Subcutaneous adipose tissue (tissue), 4 donors: Measurements from ENCODE around the gene KITLG. TPM values are rescaled to one million over a fixed set of nuclear protein-coding genes. Genes with fewer than 3 reads are reported as not detected.

Experiments used
- total RNA-seq, 4 donors: library from RNA; depleted of rRNA; stranded (reverse); fragments of >200 nt; gene quantifications; one replicate each; pipeline ENCODE4 v1.1.0, GENCODE V29; 2016
- TF ChIP-seq, protein P1 (sequence below): fragments of 450-650 bp; IDR thresholded peaks from one replicate; pipeline ENCODE4 v1.5.1; 2016; ENCODE audit warnings: low read depth, mild to moderate bottlenecking, control low read depth, antibody characterized with exemption, moderate library complexity

Gene KITLG
- total RNA-seq, 4 donors from 2014 or later: 14.1 to 24.7 (median 18.8) TPM

- TF ChIP-seq, protein P1, sequence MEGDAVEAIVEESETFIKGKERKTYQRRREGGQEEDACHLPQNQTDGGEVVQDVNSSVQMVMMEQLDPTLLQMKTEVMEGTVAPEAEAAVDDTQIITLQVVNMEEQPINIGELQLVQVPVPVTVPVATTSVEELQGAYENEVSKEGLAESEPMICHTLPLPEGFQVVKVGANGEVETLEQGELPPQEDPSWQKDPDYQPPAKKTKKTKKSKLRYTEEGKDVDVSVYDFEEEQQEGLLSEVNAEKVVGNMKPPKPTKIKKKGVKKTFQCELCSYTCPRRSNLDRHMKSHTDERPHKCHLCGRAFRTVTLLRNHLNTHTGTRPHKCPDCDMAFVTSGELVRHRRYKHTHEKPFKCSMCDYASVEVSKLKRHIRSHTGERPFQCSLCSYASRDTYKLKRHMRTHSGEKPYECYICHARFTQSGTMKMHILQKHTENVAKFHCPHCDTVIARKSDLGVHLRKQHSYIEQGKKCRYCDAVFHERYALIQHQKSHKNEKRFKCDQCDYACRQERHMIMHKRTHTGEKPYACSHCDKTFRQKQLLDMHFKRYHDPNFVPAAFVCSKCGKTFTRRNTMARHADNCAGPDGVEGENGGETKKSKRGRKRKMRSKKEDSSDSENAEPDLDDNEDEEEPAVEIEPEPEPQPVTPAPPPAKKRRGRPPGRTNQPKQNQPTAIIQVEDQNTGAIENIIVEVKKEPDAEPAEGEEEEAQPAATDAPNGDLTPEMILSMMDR: no peak
These were observed 4.8 kb downstream of the KITLG start for GRCh38 chr12:88575361-88575970.

DNA sequence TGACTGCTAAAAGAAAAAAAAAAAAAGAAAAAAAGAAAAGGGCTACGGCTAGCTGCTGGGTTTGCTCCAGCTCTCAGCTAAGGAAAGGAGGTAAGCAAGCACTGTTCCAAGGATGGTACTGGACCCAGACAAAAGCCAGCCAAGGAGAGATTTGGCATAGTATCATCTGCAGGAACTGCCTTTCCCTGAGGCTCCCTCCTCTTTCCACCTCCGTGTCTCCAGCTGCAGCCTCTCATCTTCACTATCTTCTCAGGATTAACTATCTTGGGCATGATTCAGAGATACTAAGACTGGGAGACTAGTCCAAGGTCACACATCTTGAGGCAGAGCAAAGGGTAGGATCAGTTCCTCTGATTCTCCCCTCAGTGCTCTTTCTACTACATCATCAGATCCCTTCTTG is 6.0 kb downstream of the KITLG start:
- TF ChIP-seq, protein P1: no peak

DNA sequence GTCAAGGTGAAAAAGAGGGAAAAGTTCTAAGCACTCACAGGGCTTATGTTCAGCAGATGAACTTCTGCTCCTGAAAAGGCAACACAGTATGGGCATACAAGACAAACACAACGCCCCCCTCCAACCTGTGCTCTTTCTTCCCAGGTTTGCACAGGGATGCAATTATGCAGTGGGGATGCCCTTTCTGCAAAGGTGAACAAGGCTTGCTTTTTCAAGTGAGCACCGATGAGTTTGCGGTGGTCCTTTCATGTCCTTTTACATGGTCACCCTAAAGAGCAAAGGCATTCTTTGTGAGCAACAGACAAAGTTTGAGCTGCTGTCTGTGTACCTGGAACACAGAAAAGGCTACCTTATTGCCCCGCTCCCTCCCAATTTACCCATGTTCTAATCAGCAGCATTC is 6.7 kb downstream of the KITLG start:
- TF ChIP-seq, protein P1: no peak

DNA sequence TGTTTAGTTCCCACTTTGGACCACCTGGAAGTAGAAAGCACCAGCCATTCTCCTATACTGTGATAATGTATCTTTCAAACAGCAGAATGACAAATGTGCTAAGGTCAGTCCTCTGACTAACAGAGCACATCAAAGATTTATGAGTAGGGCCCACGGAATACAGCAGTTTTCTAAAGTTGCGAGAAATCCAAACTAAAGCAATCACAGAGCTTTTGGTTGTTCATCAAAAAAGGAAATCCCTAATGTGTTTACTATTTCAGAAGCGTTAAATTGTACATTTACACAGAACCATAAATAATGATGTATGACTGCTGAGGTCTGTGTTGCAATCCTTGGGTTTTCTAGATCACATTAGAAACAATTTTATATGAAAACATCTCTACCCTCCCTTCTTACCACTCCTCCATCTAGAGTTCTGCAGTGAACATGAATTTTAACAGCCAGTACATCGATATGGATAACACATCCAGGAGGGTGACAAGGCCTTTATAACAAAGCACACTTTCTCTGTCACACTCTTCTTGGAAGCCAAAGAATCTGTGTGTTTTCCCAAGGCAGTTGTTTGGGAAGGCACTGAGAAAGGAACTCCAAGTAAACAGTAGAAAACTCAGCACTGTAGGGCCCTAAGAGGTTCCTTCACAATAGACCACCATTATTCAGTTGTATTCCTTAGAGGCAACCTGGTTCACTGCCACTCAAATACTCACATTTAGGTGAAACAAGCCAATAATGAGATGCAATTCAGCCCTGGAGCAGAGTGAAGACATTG is 7.3 kb downstream of the KITLG start:
- TF ChIP-seq, protein P1: no peak

GRCh38 chr12:88571543-88571942 is 8.7 kb downstream of the KITLG start:
- TF ChIP-seq, protein P1: no peak

GRCh38 chr12:88570103-88570502 is 10.2 kb downstream of the KITLG start:
- TF ChIP-seq, protein P1: no peak

GRCh38 chr12:88566430-88566829 is 13.8 kb downstream of the KITLG start:
- TF ChIP-seq, protein P1: no peak
